Activated naive CD4-positive, alpha-beta T cell treated with anti-CD3 and anti-CD28 coated beads for 36 hours (primary cell): ENCODE results near the gene CCDC150. TPM values are rescaled to one million over a fixed set of nuclear protein-coding genes. Genes with fewer than 3 reads are reported as not detected.
A peak's percentile ranks its signal among the peaks of the same experiment; 100 is the strongest.

Experiments
- CTCF ChIA-PET: fragments of 350-600 bp; sonication (Branson Sonifier 250); formaldehyde crosslinking; loops from one replicate; lab custom pipeline; 2021; ENCODE audit warnings: antibody characterized with exemption; lab: Charles Lee
- DNase-seq: peaks from one replicate; pipeline ENCODE4 v3.0.0-alpha.2; 2020
- H3K27ac Mint-ChIP-seq: one replicate; pipeline ENCODE4 v1.8.0; 2021; ENCODE audit warnings: mild to moderate bottlenecking, mixed read lengths
- H3K27me3 Mint-ChIP-seq: one replicate; pipeline ENCODE4 v1.8.0; 2021; ENCODE audit warnings: low read depth, mixed read lengths
- H3K36me3 Mint-ChIP-seq: one replicate; pipeline ENCODE4 v1.8.0; 2021; ENCODE audit warnings: low read depth, mixed read lengths
- H3K4me1 Mint-ChIP-seq: one replicate; pipeline ENCODE4 v1.8.0; 2021; ENCODE audit warnings: low read depth, mixed read lengths
- H3K4me3 Mint-ChIP-seq: one replicate; pipeline ENCODE4 v1.8.0; 2021; ENCODE audit warnings: mild to moderate bottlenecking, moderate library complexity, mixed read lengths
- H3K9me3 Mint-ChIP-seq: one replicate; pipeline ENCODE4 v1.8.0; 2021; ENCODE audit warnings: mixed read lengths
- intact Hi-C: fragments of 100-400 bp; cut with micrococcal nuclease; formaldehyde crosslinking; loops from one replicate; pipeline ENCODE4 v1.15.1; 2023
- total RNA-seq, 2 experiments: library from RNA; stranded (reverse); gene quantifications; one replicate each; pipeline ENCODE4 v1.2.3, GENCODE V29; 2021

The CCDC150 gene
- total RNA-seq: 10 to 100 TPM; 10.1 to 10.8 TPM

DNA sequence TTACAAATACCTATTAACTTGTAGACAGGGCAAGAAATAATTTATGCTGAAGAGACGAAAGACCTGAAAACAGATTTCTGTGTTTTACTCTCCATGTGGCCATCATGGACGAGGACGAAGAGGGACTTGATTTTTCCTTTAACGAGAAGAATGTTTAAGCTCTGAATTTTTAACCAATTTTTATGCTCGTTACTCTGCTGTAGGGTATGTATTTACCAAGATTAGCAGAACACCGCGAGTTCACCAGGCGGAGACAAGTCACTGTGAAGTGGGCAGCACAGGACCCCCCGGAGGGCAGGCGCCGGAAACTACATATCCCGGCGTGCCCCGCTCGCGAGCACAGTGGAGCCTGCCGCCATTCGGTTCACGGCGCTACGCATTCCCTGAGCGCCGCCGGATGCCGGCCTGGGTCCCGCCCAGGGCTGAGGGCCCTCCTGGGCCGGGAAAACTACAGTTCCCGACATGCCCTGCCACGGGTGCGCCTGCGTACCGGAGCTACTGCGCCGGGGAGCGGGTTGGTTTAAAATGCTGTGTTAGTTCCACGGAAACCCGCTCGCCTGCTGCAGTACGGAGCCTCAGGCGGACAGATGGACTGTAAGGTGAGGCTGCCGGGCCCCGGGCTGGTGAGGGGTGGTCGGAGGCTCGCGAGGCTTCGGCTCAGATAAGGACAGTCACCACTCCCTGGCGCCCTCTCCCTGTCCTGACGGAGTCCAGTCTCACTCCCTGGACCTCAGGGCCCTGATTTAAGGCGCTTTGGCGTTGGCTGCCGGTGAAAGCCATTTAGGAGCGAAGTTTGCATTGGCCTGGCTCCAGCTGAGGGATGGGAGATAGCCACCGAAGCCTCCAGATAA, at the start of gene CCDC150:
Gene CCDC150, plus strand, starts transcription at position 536 of the 851 bp plus-strand sequence. Its CDS starts 52 bp downstream, at position 588.
- Mint-ChIP-seq H3K4me1 (peaks cover 11% of the 10 kb centered on the region), H3K4me3 (peak within 1 kb of the TSS; percentile 92), H3K27me3 (peaks cover 1% of the 10 kb centered on the region), H3K36me3 (no peaks in the 10 kb centered on the region), H3K9me3 (no peaks in the 10 kb centered on the region), H3K27ac (peak within 1 kb of the TSS; percentile 48)
- CTCF ChIA-PET: no interaction called here
- intact Hi-C loops: loop anchor here (1.0 to 5.0 kb wide), 11 partner anchors 47 to 1066 kb away; partner anchors contain the start of genes COQ10B, GTF3C3, HECW2 and HSPE1
- peak; percentile 97 for DNase-seq

DNA sequence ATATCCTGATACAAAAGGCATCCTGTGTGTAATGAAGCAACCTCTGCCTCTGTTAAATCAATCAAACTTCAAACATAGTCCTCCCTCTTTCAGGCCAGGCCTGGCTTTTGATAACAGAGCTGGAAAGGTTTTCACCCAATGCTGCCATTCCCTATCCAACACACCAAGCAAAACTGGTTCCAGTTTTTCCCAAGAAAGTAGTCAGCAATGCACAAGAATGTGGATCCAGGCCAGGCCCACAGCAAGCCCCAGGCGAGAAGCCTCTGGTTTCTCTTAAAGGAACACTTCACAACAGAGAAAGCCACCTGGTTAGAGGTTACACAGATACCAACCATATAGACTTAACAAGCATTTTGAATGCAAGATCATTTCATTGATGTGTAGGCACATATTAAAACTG, 49.2 kb upstream of the CCDC150 start:
- CTCF ChIA-PET: no interaction called here
- peaks cover 7% of the 10 kb centered on the region for H3K4me1 Mint-ChIP-seq
- H3K9me3 Mint-ChIP-seq: peaks cover 9% of the 10 kb centered on the region
- H3K27ac Mint-ChIP-seq: no peak overlapping the region
- no peak for DNase-seq
- H3K36me3 Mint-ChIP-seq: no peaks in the 10 kb centered on the region
- intact Hi-C loops: loop anchor here (5.0 to 10.0 kb wide), 2 partner anchors 293 to 525 kb away; partner anchors contain the start of gene DNAH7
- H3K4me3 Mint-ChIP-seq: no peak overlapping the region
- peaks cover 46% of the 10 kb centered on the region for H3K27me3 Mint-ChIP-seq

DNA sequence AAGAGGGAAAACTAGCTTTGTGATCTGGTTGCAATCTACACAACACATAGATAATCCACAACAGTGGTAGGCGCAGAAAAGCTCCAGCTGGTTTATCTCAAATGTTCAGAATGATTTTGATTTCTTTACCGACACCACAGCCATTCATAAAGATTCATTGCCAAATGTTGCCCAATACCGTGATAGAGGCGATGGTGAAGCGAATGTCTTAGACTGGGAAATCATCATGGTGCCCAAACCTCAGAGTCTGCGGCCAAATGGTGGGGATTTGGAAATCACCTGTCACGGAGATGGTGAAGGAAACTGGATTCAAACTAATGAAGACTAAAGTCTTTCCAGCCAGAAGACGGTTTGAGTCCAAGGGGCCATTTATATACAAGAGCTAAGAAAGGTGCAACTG, 48.5 kb upstream of the CCDC150 start:
- Mint-ChIP-seq H3K9me3 (peaks cover 8% of the 10 kb centered on the region), H3K27ac (no peak overlapping the region), H3K27me3 (peaks cover 52% of the 10 kb centered on the region), H3K4me3 (no peak overlapping the region), H3K36me3 (no peaks in the 10 kb centered on the region), H3K4me1 (peaks cover 7% of the 10 kb centered on the region)
- CTCF ChIA-PET: no interaction called here
- intact Hi-C loops: loop anchor here (5.0 to 10.0 kb wide), 2 partner anchors 294 to 526 kb away; partner anchors contain the start of gene DNAH7
- no peak for DNase-seq

DNA sequence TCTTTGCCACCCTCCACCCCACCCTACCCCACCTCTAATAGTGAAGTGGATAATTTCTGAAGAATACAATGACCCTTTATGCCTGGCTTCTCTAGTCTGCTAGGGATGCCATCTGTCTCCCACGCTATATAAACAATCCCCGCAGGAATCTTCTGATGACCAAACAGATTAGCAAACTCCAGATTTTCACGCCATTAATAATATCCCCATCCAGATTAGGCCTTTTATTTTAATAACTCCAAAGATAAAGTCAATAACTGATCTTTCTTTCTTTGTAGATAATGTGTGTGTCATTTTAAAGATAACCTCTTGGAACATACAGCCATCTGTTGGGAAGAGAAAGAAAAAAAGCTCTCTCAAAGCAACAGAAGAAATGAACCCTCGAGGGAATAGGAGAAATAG, 47.9 kb upstream of the CCDC150 start:
- H3K4me3 Mint-ChIP-seq: no peak overlapping the region
- intact Hi-C loops: loop anchor here (2.0 to 10.0 kb wide), 3 partner anchors 47 to 527 kb away; partner anchors contain the start of genes CCDC150 and DNAH7

DNA sequence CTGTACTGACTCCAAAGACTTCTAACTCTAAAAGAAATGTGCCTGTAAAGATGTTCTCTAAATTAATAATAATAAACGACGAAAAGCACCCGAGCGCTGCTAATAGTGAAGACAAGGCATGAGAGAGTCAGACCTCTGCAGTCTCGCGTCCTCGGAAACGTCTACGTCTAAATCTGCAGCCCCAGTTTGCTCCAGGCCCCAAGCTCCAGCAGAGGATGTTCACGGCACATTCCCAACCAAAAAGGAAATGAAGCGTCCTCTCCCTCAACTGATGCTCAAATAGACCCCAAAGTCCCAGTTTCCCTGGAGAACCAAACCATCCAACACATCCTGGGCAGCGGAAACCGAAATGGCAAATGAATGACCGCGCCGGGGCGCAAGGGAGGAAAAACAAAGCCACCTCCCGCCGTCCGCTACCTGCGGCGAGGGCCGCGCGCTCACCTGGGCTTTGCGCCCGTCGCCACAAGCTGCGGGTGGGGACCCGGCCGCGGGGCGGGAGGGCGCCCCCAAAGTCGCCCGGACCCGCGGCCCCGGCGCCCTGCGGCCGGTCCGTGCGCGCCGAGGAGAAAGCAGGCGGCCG, 47.1 kb upstream of the CCDC150 start:
- DNase-seq: peak; percentile 8
- no peaks in the 10 kb centered on the region for H3K36me3 Mint-ChIP-seq
- CTCF ChIA-PET: interaction anchor here (0.8 kb wide), 1 partner anchor 8 kb away, joined by 3 read pairs; no protein-coding TSS in a partner anchor
- H3K27me3 Mint-ChIP-seq: peaks cover 56% of the 10 kb centered on the region
- H3K4me1 Mint-ChIP-seq: peaks cover 7% of the 10 kb centered on the region
- no peaks in the 10 kb centered on the region for H3K9me3 Mint-ChIP-seq
- H3K27ac Mint-ChIP-seq: no peak overlapping the region
- peak overlapping the region; percentile 67 for H3K4me3 Mint-ChIP-seq
- intact Hi-C loops: loop anchor here (2.0 to 10.0 kb wide), 3 partner anchors 46 to 528 kb away; partner anchors contain the start of genes CCDC150 and DNAH7

More for the DNA sequence above, 47.9 kb upstream of the CCDC150 start:
- no peaks in the 10 kb centered on the region for H3K36me3 Mint-ChIP-seq
- peaks cover 53% of the 10 kb centered on the region for H3K27me3 Mint-ChIP-seq
- peaks cover 2% of the 10 kb centered on the region for H3K9me3 Mint-ChIP-seq
- H3K27ac Mint-ChIP-seq: no peak overlapping the region
- no peak for DNase-seq
- CTCF ChIA-PET: interaction anchor here (0.7 kb wide), 1 partner anchor 159 kb away, joined by 3 read pairs; no protein-coding TSS in a partner anchor
- H3K4me1 Mint-ChIP-seq: peaks cover 7% of the 10 kb centered on the region

DNA sequence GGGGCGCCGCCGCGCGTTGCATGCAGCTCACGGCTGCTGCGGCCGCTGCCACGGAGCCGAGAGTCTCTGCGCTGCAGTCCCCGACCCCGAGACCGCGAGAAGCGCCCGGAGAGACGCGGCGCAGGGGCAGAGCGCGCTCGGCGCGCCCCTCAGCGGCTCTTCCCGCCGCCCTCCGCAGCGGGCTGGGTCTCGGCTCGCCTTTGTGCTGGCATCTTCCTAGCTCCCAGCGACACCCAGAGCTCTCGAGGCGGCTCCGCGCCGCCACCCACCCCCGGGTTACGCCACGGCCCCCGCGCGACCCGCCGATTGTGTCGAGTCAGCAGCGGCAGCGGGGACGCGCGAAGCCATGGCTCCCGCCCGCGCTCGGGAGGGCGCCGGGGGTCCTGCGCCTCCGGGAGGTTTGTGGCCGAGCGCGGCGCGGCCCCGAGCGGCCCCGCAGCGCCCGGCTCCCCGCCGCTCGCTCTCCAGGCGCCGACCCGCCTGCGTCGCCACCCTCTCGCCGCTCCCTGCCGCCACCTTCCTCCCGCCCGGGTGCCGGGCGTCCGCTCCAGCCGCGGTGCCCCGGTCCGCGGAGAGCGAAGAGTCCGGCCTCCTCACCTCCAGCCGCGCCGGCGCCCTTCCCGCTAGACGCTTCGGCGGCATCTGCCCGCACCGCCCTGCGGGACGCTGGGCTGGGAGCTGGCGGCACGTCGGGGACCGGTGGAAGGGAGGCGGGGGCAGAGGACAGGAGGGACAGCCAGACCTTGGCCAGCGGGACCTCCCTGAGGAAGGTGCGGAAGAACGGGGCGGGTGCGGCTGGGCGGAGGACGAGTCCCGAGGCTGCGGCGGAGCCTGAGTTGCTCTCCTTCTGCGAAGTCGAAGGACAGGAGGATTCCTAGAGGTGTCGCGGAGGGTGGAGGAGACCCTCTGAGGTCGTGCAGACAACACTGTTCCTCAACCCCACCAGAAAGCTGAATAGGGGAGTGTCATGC, 46.3 kb upstream of the CCDC150 start, which contains the start of gene HECW2:
Gene HECW2, minus strand, starts transcription at position 644 of the 971 bp plus-strand sequence.
- Mint-ChIP-seq H3K36me3 (no peaks in the 10 kb centered on the region), H3K4me3 (peak within 1 kb of the TSS; percentile 67), H3K27me3 (peaks cover 56% of the 10 kb centered on the region), H3K9me3 (no peaks in the 10 kb centered on the region), H3K4me1 (peaks cover 7% of the 10 kb centered on the region), H3K27ac (no peak within 1 kb of the TSS)
- DNase-seq: peak; percentile 25
- CTCF ChIA-PET: interaction anchor here (0.6 to 0.8 kb wide), 2 partner anchors 7 to 295 kb away, joined by 3 to 4 read pairs; no protein-coding TSS in a partner anchor
- intact Hi-C loops: loop anchor here (2.0 to 10.0 kb wide), 3 partner anchors 46 to 528 kb away; partner anchors contain the start of genes CCDC150 and DNAH7

DNA sequence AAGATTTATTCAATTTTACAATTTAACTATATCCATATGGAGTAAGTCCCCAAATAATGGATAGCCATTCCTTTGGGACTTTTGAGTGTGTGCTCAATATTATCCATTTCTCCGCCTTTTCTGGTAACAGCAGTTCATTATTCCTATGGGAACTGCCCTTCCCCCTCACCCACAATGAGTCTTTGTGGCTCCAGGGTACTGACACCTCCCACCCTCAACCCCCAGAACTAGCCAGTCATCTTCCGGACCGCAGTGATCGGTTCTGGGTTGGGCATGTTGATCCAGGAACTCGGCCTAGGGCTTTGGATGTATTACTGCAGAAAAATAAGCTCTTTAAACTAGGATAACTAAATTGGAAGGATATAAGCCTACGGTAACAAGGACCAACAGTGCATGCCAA, 45.4 kb upstream of the CCDC150 start:
- intact Hi-C loops: loop anchor here (5.0 to 10.0 kb wide), 2 partner anchors 297 to 529 kb away; partner anchors contain the start of gene DNAH7
- Mint-ChIP-seq H3K36me3 (no peaks in the 10 kb centered on the region), H3K27me3 (peaks cover 56% of the 10 kb centered on the region), H3K27ac (no peak overlapping the region), H3K9me3 (no peaks in the 10 kb centered on the region), H3K4me1 (peaks cover 7% of the 10 kb centered on the region), H3K4me3 (no peak overlapping the region)
- no peak for DNase-seq
- CTCF ChIA-PET: interaction anchor here (0.6 kb wide), 1 partner anchor 296 kb away, joined by 4 read pairs; no protein-coding TSS in a partner anchor

DNA sequence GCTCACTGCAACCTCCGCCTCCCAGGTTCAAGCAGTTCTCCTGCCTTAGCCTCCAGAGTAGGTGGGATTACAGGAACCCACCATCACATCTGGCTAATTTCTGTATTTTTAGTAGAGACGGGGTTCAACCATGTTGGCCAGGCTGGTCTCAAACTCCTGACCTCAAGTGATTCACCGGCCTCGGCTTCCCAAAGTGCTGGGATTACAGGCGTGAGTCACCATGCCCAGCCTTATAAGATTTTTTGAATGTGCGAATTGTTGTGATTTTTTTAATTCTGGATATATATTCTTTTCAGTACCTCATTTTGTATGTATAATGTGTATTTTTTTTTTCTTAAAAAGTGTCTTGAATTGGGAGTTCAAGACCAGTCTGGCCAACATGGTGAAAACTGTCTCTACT, 42.0 kb upstream of the CCDC150 start:
- Mint-ChIP-seq H3K27ac (no peak overlapping the region), H3K4me3 (no peak overlapping the region), H3K9me3 (no peaks in the 10 kb centered on the region), H3K36me3 (no peaks in the 10 kb centered on the region), H3K27me3 (peaks cover 37% of the 10 kb centered on the region), H3K4me1 (peaks cover 4% of the 10 kb centered on the region)
- no peak for DNase-seq
- intact Hi-C loops: loop anchor here (10.0 kb wide), 1 partner anchor 533 kb away; the partner anchor contains the start of gene DNAH7
- CTCF ChIA-PET: no interaction called here

DNA sequence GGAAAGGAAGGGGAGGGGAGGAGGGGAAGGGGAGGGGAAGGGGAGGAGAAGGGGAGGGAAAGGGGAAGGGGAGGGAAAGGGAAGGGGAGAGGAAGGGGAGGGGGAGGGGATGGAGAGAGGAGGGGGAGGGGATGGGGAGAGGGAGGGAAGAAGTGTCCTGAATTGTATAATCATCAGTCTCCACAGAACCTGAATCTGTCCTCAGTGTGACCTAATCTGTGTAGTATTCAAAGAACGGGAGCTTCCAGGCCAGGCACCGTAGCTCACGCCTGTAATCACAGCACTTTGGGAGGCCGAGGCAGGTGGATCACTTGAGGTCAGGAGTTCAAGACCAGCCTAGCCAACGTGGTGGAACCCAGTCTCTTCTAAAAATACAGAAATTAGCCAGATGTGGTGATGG, 41.1 kb upstream of the CCDC150 start:
- DNase-seq: no peak
- Mint-ChIP-seq H3K4me1 (peaks cover 3% of the 10 kb centered on the region), H3K4me3 (no peak overlapping the region), H3K27me3 (peaks cover 40% of the 10 kb centered on the region), H3K27ac (no peak overlapping the region), H3K36me3 (no peaks in the 10 kb centered on the region), H3K9me3 (no peaks in the 10 kb centered on the region)
- intact Hi-C loops: loop anchor here (10.0 kb wide), 1 partner anchor 534 kb away; the partner anchor contains the start of gene DNAH7
- CTCF ChIA-PET: no interaction called here

DNA sequence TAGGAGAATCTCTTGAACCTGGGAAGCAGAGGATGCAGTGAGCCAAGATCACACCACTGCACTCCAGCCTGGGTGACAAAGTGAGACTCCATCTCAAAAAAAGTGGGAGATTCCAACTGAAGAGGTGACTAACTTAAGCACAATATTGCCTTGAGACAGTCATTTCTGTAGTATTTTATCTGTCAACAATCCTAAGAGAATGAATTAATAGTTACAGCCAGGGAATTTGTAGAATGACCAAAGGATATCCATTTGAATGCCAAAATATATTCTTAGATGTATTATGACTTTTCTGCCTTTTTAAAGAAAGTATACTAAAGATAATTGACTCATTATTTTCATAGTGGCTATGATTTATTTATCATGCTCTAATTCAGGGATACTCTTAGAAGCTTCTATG, 40.7 kb upstream of the CCDC150 start:
- intact Hi-C loops: loop anchor here (10.0 kb wide), 1 partner anchor 534 kb away; the partner anchor contains the start of gene DNAH7
- H3K4me1 Mint-ChIP-seq: no peaks in the 10 kb centered on the region
- no peak overlapping the region for H3K4me3 Mint-ChIP-seq
- peaks cover 35% of the 10 kb centered on the region for H3K27me3 Mint-ChIP-seq
- H3K27ac Mint-ChIP-seq: no peak overlapping the region
- no peak for DNase-seq
- H3K9me3 Mint-ChIP-seq: no peaks in the 10 kb centered on the region
- CTCF ChIA-PET: no interaction called here
- H3K36me3 Mint-ChIP-seq: no peaks in the 10 kb centered on the region
